ENCODE data around the gene TTLL11. TPM values are rescaled to one million over a fixed set of nuclear protein-coding genes. Genes with fewer than 3 reads are reported as not detected.
A peak's percentile ranks its signal among the peaks of the same experiment; 100 is the strongest.

TTLL11 gene
- total and polyA plus RNA-seq, 2 of the 8 experiments (the other 6 are each of a cell fraction or from before 2014, with no cell fraction given) = 0.56 to 0.80 TPM

- H3K4me3 ChIP-seq (ENCODE audit: extremely low read depth in 1 of 4, insufficient read depth in 2 of 4, low read depth in 3 of 4, low read length in 4 of 4) = no peak overlapping the region
- no peaks in the 10 kb centered on the region for H3K36me3 ChIP-seq (ENCODE audit: control insufficient read depth in 2 of 4, insufficient read depth in 4 of 4, low read length in 3 of 4)
- no peak for TF ChIP-seq CREB1 (IDR thresholded peaks at IDR 0.05)
- TF ChIP-seq EZH2 (IDR thresholded peaks at IDR 0.05; ENCODE audit: low read depth, low read length, severe bottlenecking) = no peak
- no peak for TF ChIP-seq POLR2A (IDR thresholded peaks at IDR 0.05; ENCODE audit: control extremely low read depth in 1 of 2, low read depth in 2 of 2, low read length in 2 of 2)
- no peak for TF ChIP-seq SIRT6 (IDR thresholded peaks at IDR 0.05; ENCODE audit: low read length)
- no peak for TF ChIP-seq RNF2 (IDR thresholded peaks at IDR 0.05; ENCODE audit: borderline replicate concordance, low read depth, low read length, missing control alignments, poor library complexity, severe bottlenecking)
- no peak for TF ChIP-seq SIX5 (IDR thresholded peaks at IDR 0.05; ENCODE audit: low read depth, low read length)
- TF ChIP-seq RAD21 (IDR thresholded peaks at IDR 0.05 in 1 of 2, conservative IDR thresholded peaks at IDR 0.05 in 1 of 2; ENCODE audit: low read depth in 2 of 2, low read length in 2 of 2) = no peak
- TF ChIP-seq CTBP2 (IDR thresholded peaks at IDR 0.05; ENCODE audit: borderline replicate concordance, insufficient read depth, insufficient read length, low read length) = no peak
- TF ChIP-seq TAF7 (optimal IDR thresholded peaks at IDR 0.05; ENCODE audit: borderline replicate concordance, low read depth, low read length) = no peak
- no peak for TF ChIP-seq MAFK (IDR thresholded peaks at IDR 0.05; ENCODE audit: low read depth, low read length)
- TF ChIP-seq CBX8 (IDR thresholded peaks at IDR 0.05; ENCODE audit: borderline replicate concordance, low read depth, low read length) = no peak
- no peak for TF ChIP-seq TBP (IDR thresholded peaks at IDR 0.05; ENCODE audit: low read depth, low read length)
Measured at GRCh38 chr9:121883281-121884056, 209.6 kb downstream of the TTLL11 start.

More at GRCh38 chr9:121883281-121884056, 209.6 kb downstream of the TTLL11 start:
- CTCF ChIA-PET (ENCODE audit: partially characterized antibody) = interaction anchor here (1.0 to 1.6 kb wide), 5 partner anchors 10 to 149 kb away, joined by 3 to 4 read pairs (median 4); no protein-coding TSS in a partner anchor
- H3K23me2 ChIP-seq (ENCODE audit: low read depth, low read length) = no peaks in the 10 kb centered on the region
- no peak overlapping the region for H3K14ac ChIP-seq (ENCODE audit: insufficient read length)
- no peak overlapping the region for H3K18ac ChIP-seq (ENCODE audit: extremely low read depth, low read length)
- no peak overlapping the region for H2BK20ac ChIP-seq (ENCODE audit: low read length)
- peaks cover 3 to 11% (median 8%) of the 10 kb centered on the region in 4 experiments; a peak in 5 of 7 replicates for H3K4me1 ChIP-seq (replicated peaks in 1 of 4; ENCODE audit: control insufficient read depth in 3 of 4, insufficient read depth in 4 of 4, low read length in 3 of 4)
- FAIRE-seq (no peak), DNase-seq (ENCODE audit: low read depth in 1 of 2, low spot score in 2 of 2) (no peak)
- no peaks in the 10 kb centered on the region; a peak in 2 of 7 replicates for H3K27me3 ChIP-seq (replicated peaks in 1 of 4; ENCODE audit: control insufficient read depth in 3 of 4, extremely low read depth in 1 of 4, insufficient read depth in 3 of 4, low read length in 3 of 4)
- no peak overlapping the region; the same call in 1 of the 2 replicates for H3K27ac ChIP-seq (ENCODE audit: low read depth, low read length)
- no peak overlapping the region for H2AK5ac ChIP-seq (ENCODE audit: low read depth, low read length)
- no peaks in the 10 kb centered on the region for H4K20me1 ChIP-seq (replicated peaks in 1 of 2; ENCODE audit: control insufficient read depth in 1 of 2, insufficient read depth in 2 of 2, low read length in 2 of 2)
- no peak overlapping the region for H3K4ac ChIP-seq (replicated peaks; ENCODE audit: insufficient read length, low read depth, low read length)
- H2BK12ac ChIP-seq (ENCODE audit: low read depth, low read length) = no peak overlapping the region
- H2BK5ac ChIP-seq (ENCODE audit: low read depth, low read length) = no peak overlapping the region
- no peak overlapping the region for H4K8ac ChIP-seq (ENCODE audit: extremely low read depth, insufficient read depth, low read length)
- no peak overlapping the region for H2BK120ac ChIP-seq (replicated peaks; ENCODE audit: low read depth, low read length)
- H3K79me1 ChIP-seq (ENCODE audit: low read depth, low read length) = no peaks in the 10 kb centered on the region; the same call in 1 of the 2 replicates
- POLR2A ChIA-PET (ENCODE audit: partially characterized antibody) = no interaction called here
- WGBS, 2 experiments (ENCODE audit: extremely low coverage in 1 of 2, insufficient coverage in 1 of 2, insufficient read length in 1 of 2, insufficient replicate concordance in 2 of 2, low coverage in 1 of 2, low lambda C conversion rate in 2 of 2, missing lambda C conversion rate in 1 of 2) = 86% methylated on average over 8 of the region's 8 CpGs; no CpG with 5 or more reads in 1 of the 2 experiments
- no peak overlapping the region for H2AFZ ChIP-seq (ENCODE audit: low read length)
- H3K9me3 ChIP-seq (ENCODE audit: insufficient read depth in 2 of 2, low read depth in 1 of 2, low read length in 1 of 2) = no peaks in the 10 kb centered on the region
- H3K9ac ChIP-seq (replicated peaks in 1 of 4; ENCODE audit: extremely low read depth in 1 of 4, low read depth in 3 of 4, low read length in 3 of 4) = no peak overlapping the region
- peak overlapping the region; percentile 13 to 29; a peak in 2 of 4 replicates for H3K4me2 ChIP-seq (ENCODE audit: insufficient read depth in 1 of 2, low read depth in 2 of 2, low read length in 2 of 2)
- no peaks in the 10 kb centered on the region for H3K79me2 ChIP-seq (ENCODE audit: control insufficient read depth in 1 of 2, insufficient read depth in 2 of 2, low read length in 2 of 2)
- H4K91ac ChIP-seq (replicated peaks; ENCODE audit: insufficient read length, low read length) = no peak overlapping the region
- no peak overlapping the region for H4K5ac ChIP-seq (ENCODE audit: insufficient read length, low read depth, low read length)
- H2BK15ac ChIP-seq (ENCODE audit: low read length) = no peak overlapping the region
- H3K23ac ChIP-seq (ENCODE audit: insufficient read length) = no peak overlapping the region
- no peak overlapping the region for H3K56ac ChIP-seq (replicated peaks; ENCODE audit: insufficient read length, low read depth, low read length)

Data from H1 (cell line).